Limb (tissue), 2 donors: Measurements from ENCODE around the gene RRP9.
"Not testable (repeated sequence)": the region's sequence is repeated elsewhere in the genome, so short reads cannot be mapped to it uniquely, and the experiment has no call there.

ENCODE experiments used
- DNase-seq, 2 donors: peaks; one replicate each; pipeline ENCODE4 v3.0.0-alpha.2; 2016; ENCODE audit errors: extremely low spot score in 2 of 2

Gene RRP9

DNA sequence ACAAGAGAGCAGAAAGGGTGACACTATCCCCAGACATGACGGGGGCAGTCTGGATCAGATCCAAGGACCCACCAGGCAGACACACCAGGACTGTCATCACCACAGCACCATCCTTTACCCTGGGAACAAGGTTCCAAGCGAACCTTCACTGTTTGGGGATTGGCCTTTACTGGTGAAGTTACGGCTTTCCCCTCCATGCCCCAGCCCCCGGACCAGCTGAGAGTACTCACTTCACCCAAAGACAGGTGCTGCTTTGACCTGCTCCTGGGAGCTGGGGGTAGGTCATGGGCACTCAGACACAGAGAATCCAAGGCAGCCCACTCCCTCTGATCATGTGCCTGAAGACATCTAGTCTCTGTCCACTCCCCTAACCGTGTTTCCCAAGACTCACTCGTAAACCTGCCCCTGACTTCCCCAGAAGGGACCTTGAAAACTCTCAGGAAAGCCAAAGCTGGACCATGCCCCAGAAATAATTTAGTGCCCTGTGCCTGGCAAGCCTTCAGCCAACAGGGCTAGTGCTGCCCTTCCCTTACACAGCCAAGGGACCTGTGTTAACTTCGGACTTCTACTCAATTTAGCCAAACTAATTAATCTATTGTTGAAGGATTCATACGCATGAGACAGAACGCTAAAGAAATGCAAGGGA is 2.8 kb downstream of the RRP9 start:
- peak in 1 of 2 donors; percentile 11 for DNase-seq

DNA sequence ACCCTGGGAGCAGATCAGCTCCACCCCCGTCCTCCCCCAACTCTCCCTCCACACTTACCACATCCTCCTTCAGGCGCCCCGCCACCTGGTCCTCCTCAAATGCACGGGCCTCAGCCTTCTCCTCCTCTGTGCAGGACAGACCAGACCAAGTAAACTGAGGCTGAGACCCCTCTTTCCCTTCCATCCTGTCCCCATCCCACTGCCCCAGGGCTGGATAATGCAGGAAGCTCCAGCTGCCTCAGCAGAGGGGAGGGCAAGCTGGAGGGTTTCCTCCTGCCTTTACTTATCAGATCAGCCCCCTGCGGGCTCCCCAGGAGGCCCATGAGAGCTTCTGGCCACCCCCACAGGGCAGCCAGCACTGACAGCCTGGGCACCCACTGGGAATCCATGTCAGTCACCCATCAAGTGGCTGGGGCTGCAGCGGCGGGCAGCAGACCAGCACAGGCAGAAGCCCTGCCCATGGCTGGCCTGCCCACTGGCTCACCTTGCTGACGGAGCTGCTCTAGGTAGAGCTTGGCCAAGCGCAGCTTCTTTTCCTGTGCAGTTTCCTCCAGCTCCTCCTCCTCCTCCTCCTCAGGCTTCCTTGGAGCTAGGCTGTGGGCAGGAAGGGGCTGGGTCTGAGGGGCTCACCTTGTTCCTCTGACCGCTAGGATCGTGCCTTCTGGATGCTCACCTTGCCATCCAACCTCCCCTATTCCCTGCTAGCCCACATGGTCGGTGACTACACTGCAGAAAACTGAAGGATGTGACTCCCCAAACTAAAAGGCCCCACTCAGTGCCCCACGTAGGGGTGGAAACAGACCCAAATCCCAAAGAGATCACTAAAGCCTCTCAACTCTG is 3.9 kb downstream of the RRP9 start:
- no peak for DNase-seq

DNA sequence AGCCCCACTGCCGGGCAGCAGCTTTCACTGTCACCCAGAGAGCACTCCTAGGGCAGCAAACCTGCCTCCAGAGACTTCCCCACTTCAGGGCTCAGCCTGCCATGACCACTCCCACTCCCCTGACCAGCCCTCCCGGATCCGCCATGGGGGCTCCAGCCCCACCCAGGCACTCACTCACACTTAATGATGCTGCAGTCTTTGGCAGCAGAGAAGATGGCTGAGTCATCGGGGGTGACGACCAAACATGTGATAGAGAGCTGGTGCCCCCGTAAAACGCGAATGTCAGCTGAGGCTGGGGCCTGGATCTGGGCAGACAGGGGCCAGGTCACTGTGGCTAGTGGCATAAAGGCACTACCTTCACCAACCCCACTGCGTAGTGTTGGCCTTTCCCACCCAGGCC is 4.7 kb downstream of the RRP9 start:
- DNase-seq: no peak

DNA sequence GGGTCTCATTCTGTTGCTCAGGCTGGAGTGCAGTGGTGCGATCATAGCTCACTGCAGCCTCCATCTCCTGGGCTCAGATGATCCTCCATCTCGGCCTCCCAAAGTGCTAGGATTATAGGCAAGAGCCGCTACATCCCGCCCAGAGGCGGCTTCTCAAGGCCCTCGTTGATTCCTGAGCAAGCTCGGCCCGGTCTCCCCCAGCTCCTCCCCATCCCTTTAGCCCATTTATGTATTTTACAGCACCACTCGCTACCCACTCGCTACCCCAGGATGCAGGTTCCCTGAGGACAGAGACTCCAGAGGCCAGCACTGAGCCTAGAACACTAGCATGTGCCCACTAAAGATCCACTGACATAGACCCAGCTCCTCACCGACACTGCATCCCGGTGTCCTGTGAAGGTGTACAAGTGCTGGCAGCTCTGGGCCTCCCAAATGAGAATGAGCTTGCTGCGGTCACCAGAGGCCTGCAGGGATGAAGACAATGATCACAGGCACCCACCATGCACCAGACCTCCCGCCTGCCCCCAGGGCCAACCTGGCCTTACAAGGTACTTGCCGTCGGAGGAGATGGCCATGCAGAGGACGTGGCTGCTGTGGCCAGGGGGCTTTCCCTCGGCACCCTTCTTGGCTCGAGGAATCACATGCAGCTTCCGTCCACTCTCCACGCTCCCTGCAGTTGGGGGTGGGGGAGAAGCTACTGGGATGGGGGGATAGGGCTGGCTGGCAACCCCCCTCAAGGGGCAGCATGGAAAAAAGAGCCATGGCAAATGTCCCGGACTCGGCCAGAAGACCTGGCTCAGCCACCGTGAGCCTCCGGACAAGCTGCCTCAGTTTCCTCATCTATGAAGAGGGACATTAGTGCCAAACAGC is 5.6 kb downstream of the RRP9 start:
- DNase-seq: no peak

DNA sequence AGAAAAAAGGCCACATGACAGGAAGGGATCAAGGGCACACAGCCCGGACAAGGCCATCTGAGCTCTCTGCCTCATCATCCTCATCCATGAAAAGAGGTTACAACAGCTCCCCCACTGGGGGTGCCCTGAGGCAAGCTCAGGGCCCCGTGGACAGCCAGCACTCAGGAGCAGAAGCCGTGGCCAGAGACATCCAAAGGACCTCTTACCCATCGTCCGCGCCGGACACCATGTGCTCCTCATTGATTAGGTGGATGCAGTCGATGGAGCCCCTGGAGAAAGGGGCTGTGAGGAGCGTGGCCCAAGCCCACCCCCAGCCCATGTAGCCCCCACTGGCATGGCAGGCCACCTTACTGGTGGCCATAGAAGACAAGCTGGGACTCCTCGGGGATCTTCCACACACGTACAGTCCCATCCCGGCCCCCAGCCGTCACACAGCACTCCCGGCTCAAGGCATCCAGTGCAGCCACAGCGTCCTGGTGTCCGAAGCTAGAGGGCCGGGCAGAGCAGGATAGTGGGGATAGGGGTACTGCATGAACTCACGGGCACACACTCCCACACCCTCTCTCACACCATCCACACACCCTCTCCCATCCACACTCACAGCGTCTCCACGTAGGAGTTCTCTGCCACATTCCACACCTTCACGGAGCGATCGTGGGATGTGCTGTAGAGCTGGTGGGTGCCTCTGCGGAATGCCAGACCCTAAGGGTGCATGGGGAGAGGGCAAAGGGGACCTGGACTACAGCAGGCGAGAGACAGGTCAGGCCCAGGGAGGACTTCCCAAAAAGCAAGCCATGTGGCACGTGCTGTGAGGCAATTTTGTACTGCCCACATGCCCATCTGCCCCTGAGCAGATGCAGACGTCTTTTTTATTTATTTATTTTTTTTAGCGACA is 6.5 kb downstream of the RRP9 start:
- no peak for DNase-seq

DNA sequence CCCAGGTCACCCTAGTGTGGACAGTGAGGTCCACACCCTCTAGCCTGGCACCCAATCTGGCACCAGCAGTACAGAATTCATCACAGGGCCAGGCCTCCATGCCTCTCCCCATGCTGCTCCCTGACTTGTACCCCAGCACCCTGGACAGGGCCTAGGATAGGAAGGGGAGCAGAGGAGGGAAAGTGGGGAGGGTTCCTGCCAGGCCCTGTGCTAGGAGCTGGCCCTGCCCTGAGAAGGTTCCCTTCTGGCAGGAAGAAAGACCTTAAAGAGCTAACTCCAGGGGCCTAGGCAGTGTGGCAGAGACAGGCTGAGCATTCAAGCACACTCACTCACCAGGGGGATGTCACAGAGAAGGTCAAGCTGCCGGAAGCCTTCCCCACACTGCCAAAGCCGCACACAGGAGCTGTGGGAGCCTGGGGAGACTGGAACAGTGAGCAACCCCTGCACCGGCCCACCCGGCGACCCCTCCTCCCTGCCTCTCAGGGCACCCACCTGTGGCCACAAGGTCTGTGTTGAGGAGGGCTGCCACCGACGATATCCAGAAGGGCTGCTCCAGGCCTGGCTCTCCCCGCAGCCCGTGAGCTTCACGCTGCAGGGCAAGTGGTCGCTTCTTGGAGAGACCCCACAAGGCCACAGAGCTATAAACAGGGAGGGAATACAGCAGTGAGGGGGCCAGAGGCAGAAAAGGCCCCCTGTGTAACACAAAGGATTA is 7.4 kb downstream of the RRP9 start:
- DNase-seq: no peak

DNA sequence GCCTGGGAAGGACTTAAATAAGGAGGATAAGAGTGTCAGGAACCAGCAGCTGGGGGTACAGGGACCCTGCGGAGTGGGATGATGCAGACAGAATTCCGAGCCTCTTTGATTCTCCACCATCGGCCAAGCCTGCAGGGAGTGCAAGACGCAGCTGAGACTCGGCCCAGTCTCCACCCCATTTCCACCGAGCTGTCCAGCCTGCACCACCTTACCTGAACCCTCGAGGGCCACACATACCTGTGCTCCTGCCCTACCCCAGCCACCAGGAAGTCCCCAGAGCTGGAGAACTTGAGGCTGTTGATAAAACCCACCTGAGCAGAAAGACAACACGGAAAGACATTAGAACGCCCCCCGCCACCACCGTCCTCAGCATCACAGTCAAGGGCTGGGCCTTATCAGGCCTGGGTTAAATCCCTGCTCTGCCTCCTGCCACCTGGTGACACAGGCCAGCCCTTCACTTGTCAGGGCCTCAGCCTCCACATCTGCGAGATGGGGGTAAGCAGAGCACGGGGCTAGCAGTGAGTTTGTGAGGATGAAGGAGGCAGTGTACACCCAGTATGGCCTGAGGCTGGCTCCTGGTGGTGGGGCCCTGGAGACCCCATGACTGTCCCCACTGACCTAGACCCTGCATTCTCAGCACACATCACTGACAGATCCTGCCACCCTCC is 8.1 kb downstream of the RRP9 start:
- DNase-seq: no peak

DNA sequence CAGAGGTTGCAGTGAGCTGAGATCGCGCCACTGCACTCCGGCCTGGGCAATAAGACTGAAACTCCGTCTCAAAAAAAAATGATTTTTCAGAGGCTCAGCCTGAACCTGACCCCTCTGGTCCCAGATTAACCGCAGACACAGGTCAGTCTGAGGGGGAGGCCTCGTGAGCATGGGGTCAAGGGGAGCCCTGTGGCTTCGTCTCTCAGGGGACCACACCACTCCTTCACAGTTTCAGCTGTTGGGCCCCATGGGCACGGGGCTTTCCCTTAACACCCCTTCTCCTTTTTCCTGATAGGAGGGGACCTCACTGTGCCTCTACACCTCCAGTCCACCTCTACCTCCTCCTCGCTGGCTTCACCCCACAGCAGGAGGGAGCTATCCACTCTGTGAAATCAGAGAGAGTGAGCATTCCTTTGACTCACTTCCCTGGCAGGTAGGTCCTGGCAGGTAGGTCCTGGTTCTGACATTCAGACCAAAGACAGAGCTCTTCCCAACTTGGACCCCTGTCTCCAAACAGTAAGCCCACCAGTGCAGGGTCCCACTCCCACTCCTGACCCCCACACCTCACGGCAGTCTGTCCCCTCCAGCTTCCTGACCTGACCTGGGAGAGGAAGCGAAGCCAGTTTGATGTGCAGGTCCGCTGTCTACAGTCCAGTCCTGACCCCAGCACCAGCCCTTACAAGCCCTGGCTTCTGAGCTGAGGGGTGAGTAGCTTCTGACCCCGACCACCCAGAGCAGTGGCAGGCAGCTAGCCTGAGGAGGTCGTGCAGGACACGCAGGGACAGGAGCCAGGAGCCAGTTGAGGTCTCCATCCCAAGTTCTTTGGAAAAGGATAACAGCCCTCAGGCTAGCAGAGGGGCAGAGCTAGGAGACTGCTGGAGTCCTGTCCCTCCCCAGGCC is 9.0 kb downstream of the RRP9 start:
- no peak for DNase-seq

DNA sequence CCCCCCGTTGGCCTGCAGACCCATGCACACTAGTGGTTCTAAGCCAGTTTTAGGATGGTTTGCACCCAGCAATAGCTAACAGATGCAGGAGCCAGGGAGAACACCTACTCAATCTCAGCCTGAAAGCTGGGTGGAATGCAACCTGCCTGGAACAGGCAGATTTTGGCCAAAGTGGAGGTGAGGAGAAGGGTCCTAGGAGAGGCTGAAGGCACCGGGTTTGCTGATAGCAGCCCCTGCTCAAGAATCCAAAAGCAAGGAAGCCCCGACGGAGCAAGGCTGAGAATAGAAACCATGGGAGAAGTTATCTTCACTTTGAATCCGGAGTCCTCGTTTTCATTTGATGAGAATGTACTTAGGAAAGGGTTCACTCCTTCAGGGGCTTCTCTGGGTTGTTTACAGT is 9.9 kb downstream of the RRP9 start:
- DNase-seq: no peak

DNA sequence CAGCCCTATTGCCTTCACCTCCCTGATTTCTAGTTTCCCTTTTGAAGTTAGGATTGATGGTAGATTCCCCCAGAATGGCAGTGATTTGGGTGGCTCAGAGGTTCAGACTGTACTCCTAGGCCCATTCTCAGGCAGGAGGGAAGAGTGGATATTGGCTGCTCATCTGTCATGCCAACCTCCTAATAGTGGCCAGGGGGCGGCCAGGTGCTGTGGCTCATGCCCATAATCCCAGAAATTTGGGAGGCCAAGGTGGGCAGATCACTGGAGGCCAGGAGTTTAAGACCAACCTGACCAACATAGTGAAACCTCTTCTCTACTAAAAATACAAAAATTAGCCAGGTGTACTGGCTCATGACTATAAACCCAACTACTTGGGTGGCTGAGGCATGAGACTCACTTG is 11.3 kb downstream of the RRP9 start:
- DNase-seq: no peak

DNA sequence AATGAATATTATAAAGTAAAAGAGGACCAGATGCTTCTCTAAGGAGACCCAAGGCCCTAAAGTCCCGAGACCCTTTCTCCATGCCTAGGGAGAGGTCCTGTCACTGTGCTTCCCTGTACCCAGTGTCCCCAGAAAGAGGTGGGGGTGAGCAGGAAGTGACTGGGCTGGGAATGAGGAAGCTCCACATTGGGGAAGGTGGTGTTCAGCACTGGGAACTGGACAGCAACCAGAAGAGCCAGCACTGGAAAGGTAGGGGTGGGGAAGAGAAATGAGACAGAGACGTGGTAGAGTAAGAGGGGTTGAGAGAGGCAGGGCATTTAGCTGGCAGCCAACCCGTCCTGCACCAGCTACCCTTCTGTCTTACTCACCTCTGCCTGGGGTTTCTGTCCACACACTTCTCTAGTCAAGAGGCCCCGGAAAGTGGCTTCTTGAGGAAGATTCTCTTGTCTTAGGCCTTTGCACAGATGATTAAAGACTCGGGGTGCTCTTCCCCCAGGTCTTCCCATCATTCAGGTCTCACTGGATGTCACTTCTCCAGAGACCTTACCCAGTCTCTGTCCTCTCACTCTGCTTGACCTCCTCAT is 12.2 kb downstream of the RRP9 start:
- no peak for DNase-seq

DNA sequence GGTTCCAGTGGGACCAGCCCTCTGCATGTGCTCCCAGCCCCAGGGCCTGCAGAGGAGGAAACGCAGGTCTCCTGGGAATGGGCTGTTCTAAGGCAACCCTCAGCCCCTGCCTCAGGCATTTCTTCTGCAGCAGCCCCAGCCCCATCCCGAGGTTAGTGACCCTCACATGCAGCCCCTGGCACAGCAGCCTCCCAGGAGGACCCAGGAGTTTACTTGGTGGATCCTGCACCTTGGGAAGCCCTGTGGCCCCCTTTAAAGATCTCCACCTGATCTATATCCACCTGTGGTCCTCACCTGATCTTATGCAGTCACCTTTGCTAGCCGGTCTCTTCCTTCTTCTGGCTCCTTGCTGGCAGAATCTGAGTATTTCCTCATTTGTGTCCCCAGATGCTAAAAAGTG is 12.7 kb downstream of the RRP9 start:
- DNase-seq: not testable (repeated sequence)

DNA sequence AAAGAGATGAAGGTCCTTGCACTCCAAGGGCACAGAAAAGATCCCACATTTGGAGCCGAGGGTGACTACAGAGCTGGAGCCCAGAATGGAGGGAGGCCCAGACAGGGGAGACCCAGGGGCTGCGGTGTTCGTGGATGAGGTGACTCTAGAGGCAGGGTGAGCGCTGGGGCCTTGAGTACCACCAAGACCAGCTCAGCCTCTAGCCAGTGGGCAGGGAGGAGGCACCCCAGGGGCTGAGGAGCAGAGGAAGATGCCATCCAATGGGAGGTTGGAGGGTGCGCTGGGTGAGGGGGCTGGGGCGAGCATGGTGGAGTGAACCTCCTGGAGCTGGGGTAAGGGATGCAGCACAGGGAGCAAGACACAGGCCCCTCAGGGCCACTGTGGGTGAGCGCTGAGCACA is 13.3 kb downstream of the RRP9 start:
- no peak for DNase-seq

DNA sequence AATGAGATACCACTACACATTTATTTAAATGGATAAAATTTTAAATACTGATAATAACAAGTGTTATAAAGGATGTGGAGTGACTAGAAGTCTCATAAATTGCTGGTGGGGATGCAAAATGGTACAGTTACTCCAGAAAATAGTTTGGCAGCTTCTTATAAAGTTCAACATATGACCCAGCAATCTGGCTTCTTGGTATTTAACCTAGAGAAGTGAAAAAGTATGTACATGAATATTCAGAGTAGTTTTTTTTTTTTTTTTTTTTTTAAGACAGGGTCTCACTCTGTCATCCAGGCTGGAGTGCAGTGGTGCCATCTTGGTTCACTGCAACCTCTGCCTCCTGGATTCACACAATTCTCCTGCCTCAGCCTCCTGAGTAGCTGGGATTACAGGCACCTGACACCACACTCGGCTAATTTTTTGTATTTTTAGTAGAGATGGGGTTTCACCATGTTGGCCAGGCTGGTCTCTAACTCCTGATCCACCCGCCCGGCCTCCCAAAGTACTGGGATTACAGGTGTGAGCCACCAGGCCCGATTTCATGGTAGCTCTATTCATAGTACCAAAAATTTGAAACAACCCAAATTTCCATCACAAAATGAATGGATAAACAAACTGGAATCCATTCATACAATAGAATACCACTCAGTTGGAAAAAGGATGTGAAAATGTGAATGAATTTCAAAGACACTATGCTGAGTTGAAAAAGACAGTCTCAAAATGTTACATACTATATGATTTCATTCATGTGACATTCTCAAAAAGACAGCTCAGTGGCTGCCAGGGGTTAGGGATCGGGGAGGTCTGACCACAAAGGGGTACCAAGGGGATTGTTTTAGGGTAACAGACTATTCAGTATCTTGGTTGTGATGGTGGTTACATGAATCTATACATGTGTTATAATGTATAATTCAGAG is 14.4 kb downstream of the RRP9 start:
- no peak for DNase-seq

DNA sequence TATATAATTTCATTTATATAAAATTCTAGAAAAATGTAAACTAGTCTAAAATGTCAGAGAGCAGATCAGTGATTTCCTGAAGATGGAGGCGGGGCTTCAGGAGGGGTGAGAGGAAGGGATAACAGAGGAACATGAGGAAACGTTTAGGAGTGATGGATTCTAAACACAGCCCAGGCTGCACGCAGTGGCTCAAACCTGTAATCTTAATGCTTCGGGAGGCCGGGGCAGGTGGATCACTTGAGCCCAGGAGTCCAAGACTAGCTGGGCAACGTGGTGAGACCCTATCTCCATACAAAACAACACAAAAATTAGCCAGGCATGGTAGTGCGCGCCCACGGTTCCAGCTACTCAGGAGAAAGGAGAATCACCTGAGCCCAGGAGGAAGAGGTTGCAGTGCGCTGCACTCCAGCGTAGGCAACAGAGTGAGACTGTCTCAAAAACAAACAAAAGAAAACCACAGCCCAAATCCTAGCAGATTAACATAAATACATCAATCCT is 20.6 kb downstream of the RRP9 start:
- no peak for DNase-seq

DNA sequence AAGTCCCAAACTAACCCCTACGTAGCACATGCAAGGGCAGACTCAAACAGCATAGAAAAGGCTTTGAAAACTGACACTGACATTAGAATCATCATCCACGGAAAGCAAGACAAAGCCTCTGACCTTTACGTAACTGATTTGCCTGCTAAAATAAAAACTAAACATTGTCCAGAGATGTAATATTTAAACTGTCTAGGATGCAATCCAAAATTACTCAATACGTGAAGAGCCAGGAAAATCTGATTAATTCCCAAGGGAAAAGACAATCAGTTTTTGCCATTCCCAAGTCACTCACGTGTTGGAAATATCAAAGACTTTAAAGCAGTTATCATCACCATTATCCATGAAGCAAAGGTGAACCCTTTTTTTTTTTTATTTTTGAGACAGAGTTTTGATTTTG is 25.3 kb downstream of the RRP9 start:
- DNase-seq: no peak

DNA sequence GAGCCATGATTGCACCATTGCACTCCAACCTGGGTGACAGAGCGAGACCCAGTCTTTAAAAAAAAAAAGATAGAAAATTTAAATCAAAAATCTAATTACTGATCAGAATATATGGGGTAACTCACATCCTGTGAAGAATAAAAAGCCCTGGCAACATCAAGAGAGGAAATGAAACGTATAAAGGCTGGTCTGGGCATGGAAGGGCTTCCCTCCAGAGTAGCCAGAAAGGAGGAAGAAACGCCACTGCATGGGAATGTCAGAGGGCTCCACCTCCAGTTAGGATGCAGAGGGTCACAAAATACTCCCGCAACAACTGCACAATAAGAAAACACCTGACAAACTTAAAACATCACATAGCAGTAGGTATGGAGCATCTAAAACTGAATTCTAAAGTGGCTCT is 33.7 kb downstream of the RRP9 start:
- DNase-seq: no peak
